A172 (cell line): ENCODE measurements around the gene ICA1. TPM values are rescaled to one million over a fixed set of nuclear protein-coding genes. Genes with fewer than 3 reads are reported as not detected.

Experiments used
- DNase-seq: peaks from one replicate; pipeline ENCODE4 v3.0.0-alpha.2; 2015; ENCODE audit warnings: low spot score
- total RNA-seq: library from RNA; depleted of rRNA; stranded (reverse); fragments of >200 nt; shearing (Covaris generic); gene quantifications from 2 replicates; pipeline ENCODE4 v1.2.3, GENCODE V29; 2014

ICA1 gene
- total RNA-seq, 1 experiment from 2014 or later, result 6.5 TPM

DNA sequence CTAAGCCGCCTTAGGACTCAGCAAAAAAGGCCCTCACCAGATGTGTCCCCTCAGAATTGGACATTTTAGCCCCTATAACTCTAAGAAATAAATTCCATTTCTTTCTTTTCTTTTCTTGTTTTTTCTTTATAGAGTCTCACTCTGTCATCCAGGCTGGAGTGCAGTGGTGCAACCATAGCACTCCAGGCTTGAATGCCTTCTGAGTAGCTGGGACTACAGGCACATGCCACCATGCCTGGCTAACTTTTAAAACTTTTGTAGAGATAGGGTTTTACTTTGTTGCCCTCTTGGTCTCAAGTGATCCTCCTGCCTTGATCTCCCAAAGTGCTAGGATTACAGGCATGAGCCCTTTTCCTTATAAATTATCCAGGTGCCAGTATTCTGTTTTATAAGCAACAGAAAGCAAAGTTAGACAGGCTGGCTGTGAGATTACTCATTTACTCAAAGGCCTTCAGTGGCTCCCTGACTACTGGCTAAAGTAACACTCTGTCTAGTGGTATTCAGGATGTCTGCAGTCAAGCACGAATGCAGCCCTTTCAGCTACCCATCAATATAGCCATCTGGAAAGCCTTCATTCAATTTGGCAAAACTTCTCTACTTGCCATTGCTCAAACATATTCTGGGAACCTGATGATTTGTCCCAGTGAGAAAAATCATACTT lies 128.6 kb downstream of the ICA1 start:
- no peak for DNase-seq

DNA sequence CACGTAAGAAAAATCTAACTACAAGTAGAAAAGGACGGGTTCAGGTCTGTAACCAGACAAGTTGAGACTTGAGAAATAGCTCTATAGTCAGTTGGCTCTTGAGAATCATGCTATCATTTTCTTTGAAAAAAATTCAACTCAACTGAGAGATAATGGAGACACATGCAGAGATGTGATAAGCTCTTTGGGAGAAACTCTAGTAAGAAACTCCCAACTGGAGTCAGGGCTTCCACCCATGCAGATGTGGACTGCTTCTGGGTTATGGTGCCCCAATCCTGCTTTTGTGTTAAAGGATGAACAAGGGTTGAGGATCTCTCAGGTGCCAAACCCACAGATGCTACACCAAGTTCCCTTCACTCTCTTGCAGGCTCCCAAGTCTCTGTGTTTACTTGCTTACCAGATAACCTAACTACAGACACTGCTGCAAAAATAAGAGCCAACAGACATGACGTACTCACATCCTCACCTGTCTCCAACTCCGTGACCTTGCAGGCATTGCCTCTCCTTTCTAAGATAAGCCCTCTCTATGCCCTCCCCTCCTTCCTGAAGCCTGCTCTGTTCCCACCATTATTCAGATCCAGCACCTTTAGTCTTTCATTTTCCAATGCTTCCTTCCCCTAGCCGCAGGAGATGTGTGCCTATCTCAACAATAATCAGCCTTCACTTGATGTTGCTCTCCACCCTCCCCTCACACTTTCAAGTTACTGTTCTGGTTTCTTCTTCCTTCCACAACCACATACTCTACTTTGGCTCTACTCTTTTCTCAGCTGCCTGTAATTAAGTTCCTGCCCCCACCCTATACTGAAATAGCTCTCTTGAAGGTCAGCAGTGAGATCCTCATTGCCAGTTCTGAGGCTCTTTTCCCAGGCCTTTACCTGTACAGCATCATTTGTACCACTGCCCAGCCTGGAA lies 130.0 kb downstream of the ICA1 start:
- DNase-seq, result no peak

DNA sequence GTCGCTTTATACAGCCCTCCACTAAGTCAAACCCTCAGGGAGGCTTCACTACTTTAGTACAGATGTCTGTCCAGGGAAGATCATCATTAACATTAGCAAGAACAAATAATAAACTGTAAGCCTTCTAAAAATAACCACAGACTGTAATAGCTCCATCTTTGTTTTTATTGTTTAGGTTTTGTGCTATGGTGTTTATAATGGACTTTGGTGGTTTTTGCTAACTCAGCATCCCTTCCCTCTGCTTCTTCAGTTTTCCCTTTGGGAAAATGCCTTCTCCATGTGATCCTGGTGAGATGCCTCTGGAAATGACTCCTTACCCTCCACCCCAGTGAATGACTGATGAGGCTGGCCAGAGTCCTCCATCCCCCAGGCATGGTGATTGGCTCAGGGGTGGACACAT lies 131.3 kb downstream of the ICA1 start:
- DNase-seq, result no peak

DNA sequence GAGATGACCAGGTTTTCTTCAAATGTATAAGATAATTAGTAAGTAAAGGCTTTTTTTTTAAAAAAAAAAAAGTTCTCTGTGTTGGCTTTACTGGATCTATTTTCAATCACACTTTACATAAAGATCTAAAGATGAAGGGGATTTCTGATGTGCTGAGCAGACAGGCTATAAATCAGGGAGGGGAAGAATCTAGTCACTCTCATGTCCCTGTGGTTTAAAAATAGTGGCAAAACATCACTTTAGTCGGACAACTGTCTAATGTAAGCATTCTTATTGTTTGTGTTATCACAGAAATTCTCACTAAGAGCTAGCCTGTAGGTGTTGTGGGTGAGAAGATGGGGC lies 132.7 kb downstream of the ICA1 start:
- no peak for DNase-seq

DNA sequence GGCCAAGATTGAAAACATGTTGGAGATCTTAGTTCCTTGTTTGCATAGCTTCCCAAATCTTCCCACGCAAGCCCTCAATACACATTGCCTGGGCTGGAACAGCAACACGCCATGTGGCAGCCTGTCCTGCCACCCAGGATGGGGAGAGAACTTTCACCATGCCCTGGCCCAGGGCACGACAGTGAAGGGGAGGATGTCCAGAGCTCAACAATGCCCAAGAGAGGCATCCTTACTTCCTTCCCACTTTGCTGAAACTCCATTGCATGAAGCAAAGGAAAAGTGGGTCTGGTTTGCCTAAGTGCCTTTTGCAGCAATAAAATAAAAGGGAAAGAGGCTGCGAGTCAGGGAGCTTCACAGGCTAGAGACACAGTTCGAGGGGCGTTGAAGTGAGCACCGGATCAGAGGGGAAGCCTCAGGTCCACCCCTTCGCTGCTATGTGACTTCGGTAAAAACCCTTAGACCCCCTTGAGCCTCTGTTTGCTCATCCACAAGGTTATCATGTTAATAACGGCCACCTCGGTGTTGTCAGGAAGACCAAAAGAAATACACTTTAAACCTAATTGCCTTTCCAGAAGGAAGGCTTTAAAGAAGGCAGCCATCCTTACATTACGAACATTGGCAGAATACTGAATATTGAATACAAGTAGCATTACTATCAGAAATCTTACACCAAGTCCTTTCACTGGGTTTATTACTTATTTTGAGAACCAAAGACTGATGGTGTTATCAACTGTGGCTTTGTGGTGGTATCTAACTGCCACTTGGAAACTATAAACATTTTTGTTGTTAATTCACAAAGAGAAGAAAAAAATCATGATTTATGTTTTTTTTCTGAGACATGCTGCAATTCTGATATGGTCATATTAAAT lies 133.3 kb downstream of the ICA1 start:
- no peak for DNase-seq

DNA sequence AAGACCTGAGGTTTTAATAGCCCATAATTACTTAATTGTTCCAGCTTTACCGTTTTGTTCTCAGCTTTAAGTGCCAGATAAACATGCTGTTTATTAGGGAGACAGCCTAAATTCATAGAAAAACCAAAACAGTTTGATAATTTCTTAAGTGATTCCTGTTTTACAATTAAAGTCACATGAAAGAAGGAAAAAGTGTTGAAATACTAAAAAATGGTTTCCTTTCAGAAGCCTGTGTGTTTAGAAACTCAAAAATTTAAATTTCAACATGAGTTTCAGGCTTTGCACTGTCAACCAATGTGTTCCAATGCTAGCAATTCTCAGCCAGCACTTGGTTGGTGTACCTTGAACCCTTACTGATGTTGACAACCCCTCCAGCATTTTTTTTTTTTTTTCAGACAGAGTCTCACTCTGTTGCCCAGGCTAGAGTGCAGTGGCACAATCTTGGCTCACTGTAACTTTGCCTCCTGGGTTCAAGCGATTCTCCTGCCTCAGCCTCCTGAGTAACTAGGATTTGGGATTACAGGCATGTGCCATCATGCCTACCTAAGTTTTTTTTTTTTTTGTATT lies 135.3 kb downstream of the ICA1 start:
- no peak for DNase-seq

DNA sequence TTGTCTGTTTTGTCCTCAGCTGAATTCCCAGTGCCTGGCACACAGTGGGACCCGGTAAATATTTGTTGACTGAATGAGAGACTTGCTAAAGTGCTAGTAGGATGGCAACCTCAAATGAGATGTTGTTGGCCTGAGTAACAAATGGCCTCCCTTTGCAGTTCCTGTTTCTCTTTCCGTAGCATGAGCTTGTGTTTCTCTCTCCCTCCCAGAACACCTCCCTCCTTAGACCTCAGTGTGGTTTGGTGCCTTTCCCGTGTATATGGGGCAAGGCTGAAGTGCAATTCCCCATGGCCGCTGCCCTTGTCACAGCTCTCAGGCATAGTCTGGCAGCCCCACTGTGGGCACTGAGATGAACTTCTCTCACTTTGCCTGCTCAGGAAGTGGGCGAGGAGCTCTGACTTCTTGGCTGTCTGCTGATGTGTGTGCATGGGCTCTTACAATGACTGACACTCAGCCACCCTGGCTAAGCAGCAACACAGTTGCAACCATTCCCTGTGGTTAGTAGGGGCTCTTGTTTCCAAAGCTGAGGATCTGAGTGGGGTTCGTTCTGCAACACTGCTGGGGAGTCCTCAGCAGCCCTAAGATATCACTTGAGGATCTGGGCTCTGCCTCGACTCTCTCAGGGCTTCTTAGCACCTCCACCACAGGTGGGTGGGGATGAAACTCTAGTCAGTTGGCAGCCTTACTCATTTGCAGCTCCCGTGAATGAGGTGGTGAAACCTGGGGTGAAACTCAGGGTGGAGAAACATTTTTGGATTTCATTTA lies 136.1 kb downstream of the ICA1 start:
- no peak for DNase-seq

DNA sequence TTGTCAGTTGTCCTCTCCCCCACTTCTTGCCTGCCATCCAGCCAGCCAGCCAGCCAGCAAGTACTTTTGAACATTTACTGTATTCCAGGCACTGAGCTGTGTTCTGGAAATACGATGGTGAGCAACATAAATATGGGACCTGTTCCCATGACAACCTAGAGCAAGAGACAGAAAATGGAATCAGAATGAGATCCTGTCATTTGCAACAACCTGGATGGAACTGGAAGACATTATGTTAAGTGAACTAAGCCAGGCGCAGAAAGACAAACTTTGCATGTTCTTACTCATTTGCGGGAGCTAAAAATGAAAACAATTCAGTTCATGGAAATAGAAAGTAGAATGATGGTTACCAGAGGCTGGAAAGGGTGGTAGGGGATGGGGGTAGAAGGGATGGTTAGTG lies 140.7 kb downstream of the ICA1 start:
- DNase-seq, result no peak

DNA sequence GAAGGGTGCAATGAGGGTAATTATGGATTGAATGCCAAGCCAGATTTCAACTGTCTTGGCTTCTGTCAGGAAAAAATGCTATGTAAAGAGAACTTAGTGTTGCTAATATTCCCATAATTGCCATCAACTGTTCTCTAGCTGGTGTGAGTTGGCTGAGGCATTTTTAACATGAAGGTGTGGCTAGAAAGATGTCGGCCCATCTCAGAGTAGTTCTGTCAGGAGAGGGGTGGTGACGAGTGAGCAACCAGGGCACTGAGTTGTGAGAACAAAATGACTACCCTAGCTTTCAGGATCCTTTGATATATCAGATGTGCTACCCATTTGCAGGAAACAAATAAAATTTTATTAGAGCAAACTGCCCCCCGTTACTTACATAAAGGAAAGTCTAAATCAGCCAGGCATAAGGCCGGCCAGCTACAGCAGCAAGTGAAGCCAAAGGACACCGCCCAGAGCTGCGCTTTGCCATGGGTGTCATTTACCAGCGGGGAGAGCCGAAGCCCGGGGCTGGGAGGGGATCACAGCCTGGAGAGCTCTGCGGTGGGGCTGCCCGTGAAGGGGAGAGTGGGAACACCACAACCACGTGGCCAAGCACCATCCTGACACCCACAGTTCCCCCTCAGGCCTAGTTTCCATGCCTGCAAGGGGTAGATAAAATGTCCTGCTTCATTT lies 141.4 kb downstream of the ICA1 start:
- DNase-seq, result no peak

DNA sequence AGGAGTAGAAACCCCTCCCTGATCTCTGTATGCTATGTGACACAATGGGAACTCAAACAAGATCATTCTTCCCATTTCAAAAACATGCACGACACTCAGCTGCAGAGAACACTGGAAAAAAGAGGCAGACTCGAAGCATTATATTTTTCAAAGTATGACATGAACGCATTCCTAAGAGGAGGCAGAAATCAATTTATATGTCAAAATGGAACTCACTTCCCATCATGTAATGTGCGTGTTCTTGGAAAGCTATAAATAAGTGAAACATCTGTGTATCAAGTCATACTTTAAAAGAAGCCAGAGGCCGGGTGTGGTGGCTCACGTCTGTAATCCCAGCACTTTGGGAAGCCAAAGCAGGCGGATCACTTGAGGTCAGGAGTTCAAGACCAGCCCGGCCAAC lies 142.7 kb downstream of the ICA1 start:
- no peak for DNase-seq

DNA sequence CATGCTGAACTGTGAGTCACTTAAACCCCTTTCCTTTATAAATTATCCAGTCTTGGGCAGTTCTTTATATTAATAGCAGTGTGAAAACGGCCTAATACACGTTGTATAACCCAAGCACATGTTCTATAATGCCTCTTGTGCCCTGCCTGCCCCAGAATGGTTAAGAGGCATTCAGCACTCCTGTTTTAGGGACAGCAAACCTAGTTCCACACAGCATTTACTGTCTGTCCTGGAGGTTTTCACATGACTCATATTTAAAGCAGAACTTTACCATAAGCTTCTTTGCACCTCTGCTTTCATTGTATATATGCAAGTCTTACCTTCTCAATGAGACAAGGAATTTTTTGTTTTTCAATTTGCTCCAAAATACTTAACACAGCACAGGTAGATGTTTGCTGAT lies 144.8 kb downstream of the ICA1 start:
- no peak for DNase-seq

DNA sequence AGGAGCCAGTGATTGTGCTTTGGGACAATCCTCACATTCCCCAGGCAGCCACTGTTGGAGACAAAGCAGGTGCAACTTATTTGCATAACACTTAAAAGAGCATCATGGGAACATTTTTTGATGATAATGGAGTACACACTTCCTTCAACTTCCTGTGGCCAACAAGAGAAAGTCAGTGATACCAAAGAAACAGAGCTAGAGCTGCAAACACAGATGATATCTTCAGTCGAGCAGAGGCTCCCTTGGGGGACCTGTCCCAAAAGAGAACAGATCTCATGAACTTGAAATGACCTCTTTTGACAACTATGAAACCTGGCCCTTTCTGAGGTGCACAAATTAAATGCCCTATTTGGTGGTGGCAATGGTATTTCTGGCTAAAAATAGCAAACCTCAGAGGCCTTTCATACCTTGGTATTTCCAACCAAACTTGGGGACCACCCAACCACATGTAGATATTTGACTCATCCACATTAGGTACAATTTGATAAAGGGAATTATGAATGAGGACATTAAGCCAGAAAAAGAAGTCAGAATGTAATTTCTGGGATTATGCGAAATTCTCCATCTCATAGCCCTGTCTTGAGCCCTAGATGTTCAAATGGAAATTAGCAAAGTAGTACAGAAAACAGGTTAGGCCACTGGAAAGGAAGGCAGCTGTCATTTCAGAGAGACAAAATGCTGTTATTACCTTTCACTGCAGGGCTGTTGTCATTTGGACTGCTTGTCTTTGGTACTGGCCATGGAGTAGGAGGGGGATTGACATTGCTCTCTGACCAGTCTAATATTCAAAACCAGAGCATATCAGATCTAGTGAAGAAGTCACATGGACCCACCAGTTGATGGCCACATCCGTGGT lies 146.2 kb downstream of the ICA1 start:
- DNase-seq, result no peak

DNA sequence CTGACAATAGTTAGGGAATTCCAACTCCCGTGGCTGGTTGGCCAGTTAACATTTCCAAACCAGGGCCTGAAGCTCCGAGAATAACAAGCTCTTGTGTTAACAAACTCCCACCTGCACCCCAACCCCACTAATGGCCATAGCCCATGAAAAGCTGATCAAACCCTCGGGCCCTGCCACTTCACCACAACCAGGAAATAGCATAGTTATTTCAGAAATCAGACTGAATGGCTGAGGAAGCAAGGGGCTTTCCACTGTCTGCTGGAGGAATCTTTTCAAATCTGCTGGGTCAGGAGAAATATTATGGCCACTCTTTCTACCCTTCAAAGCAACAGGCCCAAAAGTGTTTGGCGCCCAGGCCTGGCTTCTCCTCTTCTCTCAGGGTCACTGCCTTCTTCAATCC lies 147.8 kb downstream of the ICA1 start:
- DNase-seq, result no peak

DNA sequence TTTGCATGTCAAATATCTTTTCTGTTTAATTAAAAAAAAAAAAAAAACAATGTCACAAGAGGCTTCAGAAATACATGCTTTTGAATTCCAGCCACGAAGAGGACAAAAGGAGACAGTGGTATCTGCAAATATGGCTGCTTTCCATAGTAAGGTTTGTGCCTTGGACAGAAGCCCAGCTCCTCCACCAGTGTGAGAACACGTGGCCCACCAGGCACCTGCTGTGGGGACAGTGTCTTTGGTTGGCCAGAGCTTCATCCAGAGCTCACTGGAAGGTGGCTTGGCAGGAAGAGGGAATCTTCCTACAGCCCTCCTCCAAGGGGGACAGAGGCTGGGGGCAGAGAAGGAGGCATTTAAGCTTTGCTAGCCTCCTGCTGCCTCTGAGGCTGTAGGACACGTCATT lies 148.8 kb downstream of the ICA1 start:
- no peak for DNase-seq

DNA sequence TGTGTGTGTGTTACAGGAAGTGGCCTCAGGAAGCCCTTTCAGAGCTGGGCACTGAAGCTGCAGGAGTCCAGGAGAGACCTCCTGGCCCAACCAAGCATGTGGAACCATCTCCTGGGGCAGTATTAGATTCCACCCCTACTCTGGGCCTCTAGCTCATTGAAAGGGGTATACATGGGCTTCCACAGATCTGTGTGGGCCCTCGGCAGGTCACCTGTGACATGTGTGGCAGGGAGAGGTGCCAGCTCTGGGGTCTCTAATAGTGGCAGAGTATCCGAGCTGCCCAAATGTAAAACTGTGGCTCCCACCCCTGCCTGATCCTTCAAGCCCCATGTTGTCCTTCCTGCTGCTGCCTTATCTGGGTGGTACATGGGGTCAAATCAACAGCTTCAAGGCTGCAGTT lies 149.3 kb downstream of the ICA1 start:
- no peak for DNase-seq

DNA sequence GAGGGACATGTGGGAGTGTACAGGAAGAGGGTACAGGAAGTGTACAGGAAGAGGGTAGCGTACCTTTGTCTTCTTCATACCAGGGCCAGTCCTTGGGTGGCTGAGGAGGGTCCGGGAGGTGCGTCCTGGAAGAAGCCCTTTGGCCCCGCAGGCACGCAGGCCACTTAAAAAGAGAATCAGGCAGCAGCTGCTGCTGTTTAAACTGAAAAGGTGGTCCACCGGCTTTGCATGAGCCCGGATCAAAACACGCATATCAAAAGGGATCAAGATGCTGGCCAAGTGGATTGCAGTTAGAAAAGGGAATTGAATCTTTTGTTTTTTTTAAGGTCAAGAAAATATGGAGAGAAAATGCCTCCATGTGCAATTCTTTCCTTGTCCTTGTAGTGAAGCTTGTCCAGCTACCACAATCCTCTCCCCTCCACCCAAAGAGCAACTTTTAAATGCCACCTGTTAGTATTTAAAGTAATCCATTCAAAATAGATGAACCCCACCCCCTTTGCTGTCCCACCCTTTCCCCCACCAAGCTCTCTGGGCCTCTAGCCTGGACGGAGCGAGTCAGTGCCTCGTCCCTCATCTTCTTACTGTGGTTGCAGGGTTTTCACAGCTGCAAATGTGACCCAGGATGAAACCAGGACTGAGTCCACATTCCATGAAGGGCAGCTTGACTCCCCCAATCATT lies 150.5 kb downstream of the ICA1 start:
- DNase-seq, result no peak

DNA sequence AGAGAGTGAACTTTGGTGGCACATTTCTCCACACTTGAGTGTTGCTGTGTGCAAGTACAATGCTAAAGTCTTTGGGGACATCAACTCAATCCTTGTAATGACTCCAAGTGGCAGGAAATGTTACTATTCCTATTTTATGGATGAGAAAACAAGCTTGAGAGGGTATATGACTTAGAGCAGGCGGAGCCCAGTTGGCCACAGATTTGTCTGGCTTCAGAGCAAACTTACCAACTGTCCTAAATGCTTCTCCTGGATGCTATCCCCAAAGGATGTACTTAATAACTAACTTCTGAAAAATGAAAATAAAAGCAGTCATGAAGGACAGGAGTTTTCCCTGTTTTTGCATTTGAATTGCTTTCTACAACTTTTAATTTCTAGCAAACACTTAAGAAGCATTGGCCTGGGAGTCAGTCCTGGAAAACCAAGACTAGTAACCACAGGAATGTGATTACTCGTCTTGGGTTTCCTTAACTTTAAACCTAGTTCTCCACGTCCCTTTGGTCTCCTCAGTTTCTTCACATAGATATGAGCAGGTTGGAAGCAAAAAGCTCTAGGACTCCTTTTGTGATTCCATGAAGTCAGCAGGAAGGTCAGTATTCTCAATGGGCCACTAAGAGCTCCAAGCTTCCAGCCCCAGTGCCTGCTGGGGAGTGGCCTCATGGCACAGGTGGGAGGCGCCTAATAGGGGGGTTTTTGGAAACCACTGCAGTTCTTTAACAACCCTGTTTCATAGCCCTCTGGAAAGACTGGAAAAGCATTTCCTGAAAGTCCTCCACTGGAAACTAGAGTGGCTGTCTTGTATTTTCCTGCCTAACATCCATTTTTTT lies 152.6 kb downstream of the ICA1 start:
- peak; percentile 55 for DNase-seq

DNA sequence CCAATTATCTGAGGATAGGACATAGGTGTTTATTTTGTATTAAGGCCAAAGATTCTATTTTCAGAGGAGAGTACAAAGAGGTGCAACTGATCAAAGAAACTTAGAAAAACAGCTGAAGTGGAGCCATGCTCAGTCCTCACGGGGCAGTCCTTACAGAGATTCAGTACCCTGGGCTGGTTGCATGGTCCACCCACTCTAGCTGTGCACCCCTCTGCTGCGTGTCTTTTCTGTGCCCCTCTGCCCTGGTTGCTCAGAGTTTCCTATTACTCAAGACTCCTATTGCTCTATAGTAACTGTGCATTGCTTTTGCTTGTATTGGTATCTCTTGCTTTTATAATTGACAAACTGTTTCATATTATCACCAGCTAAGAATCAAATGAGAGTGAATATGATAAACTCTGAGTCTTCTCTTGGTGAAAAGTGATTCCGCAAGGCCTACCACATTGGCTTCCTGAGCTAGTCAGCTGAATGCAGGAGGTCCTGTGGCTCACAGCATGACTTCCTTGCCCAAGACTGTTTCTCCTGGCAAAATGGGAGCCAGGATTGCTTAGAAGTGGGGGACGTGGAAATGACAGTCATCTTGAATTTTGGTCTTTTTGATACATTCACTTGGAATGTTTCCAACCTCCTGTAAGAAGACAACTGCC lies 156.4 kb downstream of the ICA1 start:
- no peak for DNase-seq
